Astrocyte (in vitro differentiated cells and primary cell): Measurements from ENCODE around the gene KIRREL3.

ENCODE experiments used
- CTCF ChIP-seq: IDR thresholded peaks from 2 replicates; pipeline ENCODE4 v1.5.1; 2011; ENCODE audit warnings: low read depth, mild to moderate bottlenecking, inconsistent platforms, low read length, moderate library complexity; ENCODE audit not compliant: insufficient read depth
- EZH2 ChIP-seq: IDR thresholded peaks from 2 replicates; pipeline ENCODE4 v1.6.1; 2012; ENCODE audit warnings: mild to moderate bottlenecking, low read length, inconsistent platforms; ENCODE audit not compliant: insufficient read depth

DNA sequence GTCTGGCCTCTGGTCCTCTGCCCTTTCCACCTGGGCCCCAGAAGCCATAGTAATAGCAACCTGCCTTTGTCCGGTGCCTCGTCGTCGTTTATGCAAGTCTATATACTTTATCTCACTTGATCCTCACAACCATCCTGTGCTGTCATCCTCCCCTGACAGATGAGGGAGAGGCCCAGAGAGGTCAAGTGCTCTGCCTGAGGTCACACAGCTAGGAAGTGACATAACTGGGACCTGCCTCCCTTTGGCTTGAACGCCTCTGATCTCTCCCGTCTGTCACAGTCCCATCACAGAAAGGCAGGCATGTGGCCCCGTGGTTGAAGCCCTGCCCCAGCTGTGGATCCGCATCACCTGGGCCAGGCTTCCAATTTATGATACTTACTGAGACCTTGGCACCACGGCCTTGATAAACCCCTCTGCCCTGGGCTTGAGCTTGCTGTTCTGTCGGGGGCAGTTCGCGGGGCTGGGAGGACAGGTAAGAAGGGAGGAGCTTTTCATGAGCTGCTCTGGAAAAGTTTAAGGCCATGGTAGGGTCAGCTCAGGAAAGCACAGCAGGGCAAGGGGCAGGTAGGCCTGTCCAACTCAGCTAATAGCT lies 398.1 kb downstream of the KIRREL3 start:
- no peak for TF ChIP-seq CTCF
- TF ChIP-seq EZH2 = no peak
